Fibroblast of lung (primary cell): Measurements from ENCODE around the gene ZNF354C.

ENCODE experiments used
- CTCF ChIP-seq, 2 donors: IDR thresholded peaks in 1 of 2; conservative IDR thresholded peaks in 1 of 2; 1 replicate in 1 of 2; 2 replicates in 1 of 2; pipeline ENCODE4 v1.5.1; 2011 to 2012; ENCODE audit warnings: low read length in 2 of 2, control low read depth in 1 of 2, inconsistent platforms in 1 of 2, low read depth in 1 of 2, mild to moderate bottlenecking in 1 of 2
- EZH2 ChIP-seq: IDR thresholded peaks from 2 replicates; pipeline ENCODE4 v1.5.1; 2012; ENCODE audit warnings: low read length, control low read depth, mild to moderate bottlenecking; ENCODE audit errors: missing control alignments

- TF ChIP-seq CTCF (conservative IDR thresholded peaks at IDR 0.05 in 1 of 2, IDR thresholded peaks at IDR 0.05 in 1 of 2; ENCODE audit: low read depth in 1 of 2, low read length in 2 of 2) (no peak), EZH2 (no peak)
Observed at GRCh38 chr5:179121667-179122111, 61.5 kb downstream of the ZNF354C start.
